GM19324 (cell line): ENCODE results near the gene TBX1.

Experiments used
- ATAC-seq: cut with Tn5 transposase; IDR thresholded peaks from one replicate; pipeline ENCODE4 v1.9.1; 2021; ENCODE audit warnings: mild to moderate bottlenecking, moderate library complexity; ENCODE audit not compliant: unreplicated experiment, low FRiP score

Gene TBX1

GRCh38 chr22:19797086-19798002 is 36.8 kb downstream of the TBX1 start:
- no peak for ATAC-seq

- no peak for ATAC-seq
Observed at GRCh38 chr22:19798003-19798665, 37.6 kb downstream of the TBX1 start.

GRCh38 chr22:19798891-19799293 is 38.3 kb downstream of the TBX1 start:
- ATAC-seq: no peak

- no peak for ATAC-seq
Observed at GRCh38 chr22:19799322-19800190, 39.0 kb downstream of the TBX1 start.

GRCh38 chr22:19800306-19800705 is 39.7 kb downstream of the TBX1 start:
- no peak for ATAC-seq

- no peak for ATAC-seq
Observed at GRCh38 chr22:19800761-19801244, 40.2 kb downstream of the TBX1 start.

GRCh38 chr22:19801340-19802000 is 40.9 kb downstream of the TBX1 start:
- ATAC-seq: no peak

- no peak for ATAC-seq
Observed at GRCh38 chr22:19802001-19802893, 41.7 kb downstream of the TBX1 start.

- no peak for ATAC-seq
Observed at GRCh38 chr22:19802894-19803735, 42.5 kb downstream of the TBX1 start.

- ATAC-seq: no peak
Observed at GRCh38 chr22:19803736-19804267, 43.2 kb downstream of the TBX1 start.

- ATAC-seq: no peak
Observed at GRCh38 chr22:19805821-19806212, 45.2 kb downstream of the TBX1 start.

- no peak for ATAC-seq
Observed at GRCh38 chr22:19806213-19807160, 45.9 kb downstream of the TBX1 start.

GRCh38 chr22:19807161-19807913 is 46.8 kb downstream of the TBX1 start:
- no peak for ATAC-seq

- no peak for ATAC-seq
Observed at GRCh38 chr22:19807914-19808872, 47.6 kb downstream of the TBX1 start.

GRCh38 chr22:19808873-19809478 is 48.4 kb downstream of the TBX1 start:
- no peak for ATAC-seq
